Endothelial cell of umbilical vein (primary cell): ENCODE results near the gene TEAD4.

Experiments
- FOS ChIP-seq: IDR thresholded peaks from 2 replicates; pipeline ENCODE4 v1.6.1; 2011; ENCODE audit warnings: mild to moderate bottlenecking, low read length, moderate library complexity, borderline replicate concordance; ENCODE audit not compliant: insufficient read depth
- POLR2A ChIP-seq: IDR thresholded peaks from 2 replicates; pipeline ENCODE4 v1.6.1; 2012; ENCODE audit warnings: low read depth, mild to moderate bottlenecking, control low read depth, low read length
- TF ChIP-seq, protein P1 (sequence below), 2 donors: IDR thresholded peaks; 1 replicate in 1 of 2; 2 replicates in 1 of 2; pipeline ENCODE4 v1.5.1; 2011; ENCODE audit warnings: low read length in 2 of 2, mild to moderate bottlenecking in 2 of 2, moderate library complexity in 2 of 2, control low read depth in 1 of 2, inconsistent platforms in 1 of 2, low read depth in 1 of 2; ENCODE audit not compliant: insufficient read depth in 1 of 2; ENCODE audit errors: extremely low read depth in 1 of 2

DNA sequence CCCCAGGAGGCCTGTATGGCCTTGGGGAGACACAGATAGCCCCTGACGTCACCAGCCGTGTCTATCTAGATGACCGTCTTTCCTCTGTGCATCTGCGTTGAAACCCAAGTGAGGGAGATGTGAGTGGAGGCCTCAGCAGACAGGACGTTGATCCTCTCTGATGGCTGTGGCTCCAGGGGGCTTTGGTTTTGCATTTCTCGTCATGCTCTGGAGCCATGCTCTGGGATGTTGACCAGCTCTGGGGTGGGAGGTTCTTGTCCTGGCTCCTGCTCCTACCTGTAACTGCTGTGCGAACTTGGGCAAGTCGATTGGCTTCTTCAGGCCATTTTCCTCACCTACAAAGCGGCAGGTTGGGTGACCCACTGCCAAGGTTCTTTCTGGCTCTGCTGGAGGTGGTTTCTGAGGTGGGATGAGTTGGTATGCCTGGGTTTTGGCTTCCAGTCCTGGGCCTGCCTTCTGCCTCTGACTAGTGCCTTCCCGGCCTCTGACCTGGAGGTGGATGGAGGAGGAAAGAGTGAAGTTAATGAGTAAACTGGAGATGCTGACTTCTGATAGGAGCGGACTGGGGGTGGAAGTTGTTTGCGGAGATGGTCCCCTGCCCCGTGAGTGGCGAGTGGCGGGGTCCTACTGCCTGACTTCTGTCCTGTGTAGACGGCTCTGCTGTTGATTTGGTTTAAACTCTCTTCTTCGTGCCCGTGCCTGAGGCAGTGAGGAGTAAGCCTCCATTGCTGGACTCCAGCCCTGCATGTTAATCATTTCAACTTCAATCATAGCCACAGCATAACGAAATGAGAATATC, 126.3 kb downstream of the TEAD4 start:
- TF ChIP-seq POLR2A (no peak), FOS (no peak)
- TF ChIP-seq, protein P1, sequence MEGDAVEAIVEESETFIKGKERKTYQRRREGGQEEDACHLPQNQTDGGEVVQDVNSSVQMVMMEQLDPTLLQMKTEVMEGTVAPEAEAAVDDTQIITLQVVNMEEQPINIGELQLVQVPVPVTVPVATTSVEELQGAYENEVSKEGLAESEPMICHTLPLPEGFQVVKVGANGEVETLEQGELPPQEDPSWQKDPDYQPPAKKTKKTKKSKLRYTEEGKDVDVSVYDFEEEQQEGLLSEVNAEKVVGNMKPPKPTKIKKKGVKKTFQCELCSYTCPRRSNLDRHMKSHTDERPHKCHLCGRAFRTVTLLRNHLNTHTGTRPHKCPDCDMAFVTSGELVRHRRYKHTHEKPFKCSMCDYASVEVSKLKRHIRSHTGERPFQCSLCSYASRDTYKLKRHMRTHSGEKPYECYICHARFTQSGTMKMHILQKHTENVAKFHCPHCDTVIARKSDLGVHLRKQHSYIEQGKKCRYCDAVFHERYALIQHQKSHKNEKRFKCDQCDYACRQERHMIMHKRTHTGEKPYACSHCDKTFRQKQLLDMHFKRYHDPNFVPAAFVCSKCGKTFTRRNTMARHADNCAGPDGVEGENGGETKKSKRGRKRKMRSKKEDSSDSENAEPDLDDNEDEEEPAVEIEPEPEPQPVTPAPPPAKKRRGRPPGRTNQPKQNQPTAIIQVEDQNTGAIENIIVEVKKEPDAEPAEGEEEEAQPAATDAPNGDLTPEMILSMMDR (IDR thresholded peaks at IDR 0.05; ENCODE audit: extremely low read depth in 1 of 2, insufficient read depth in 1 of 2, low read depth in 1 of 2, low read length in 2 of 2), result no peak
